ENCODE data around the gene ANKS1A.

The ANKS1A gene

GRCh38 chr6:35056952-35057351 is 167.9 kb downstream of the ANKS1A start:
- Mint-ChIP-seq H3K9me3 (no peaks in the 10 kb centered on the region), H3K4me3 (no peak overlapping the region), H3K27me3 (ENCODE audit: low read depth, poor library complexity) (peaks cover 4% of the 10 kb centered on the region), H3K27ac (no peak overlapping the region), H3K36me3 (ENCODE audit: low read depth) (peaks cover 13% of the 10 kb centered on the region), H3K4me1 (peaks cover 38% of the 10 kb centered on the region)
- no peak for TF ChIP-seq CTCF (IDR thresholded peaks at IDR 0.05)
- no peak for DNase-seq

- no peaks in the 10 kb centered on the region for H3K9me3 Mint-ChIP-seq
- DNase-seq, result no peak
- no peak overlapping the region for H3K4me3 Mint-ChIP-seq
- no peak for TF ChIP-seq CTCF (IDR thresholded peaks at IDR 0.05)
- H3K27me3 Mint-ChIP-seq (ENCODE audit: low read depth, poor library complexity), result peaks cover 4% of the 10 kb centered on the region
- H3K36me3 Mint-ChIP-seq (ENCODE audit: low read depth), result peaks cover 13% of the 10 kb centered on the region
- peak overlapping the region; percentile 78 for H3K27ac Mint-ChIP-seq
- H3K4me1 Mint-ChIP-seq, result peaks cover 38% of the 10 kb centered on the region
These were observed 168.6 kb downstream of the ANKS1A start for GRCh38 chr6:35057449-35058357.

GRCh38 chr6:35058358-35058675 is 169.3 kb downstream of the ANKS1A start:
- no peak overlapping the region for H3K27ac Mint-ChIP-seq
- no peak overlapping the region for H3K4me3 Mint-ChIP-seq
- peaks cover 4% of the 10 kb centered on the region for H3K27me3 Mint-ChIP-seq (ENCODE audit: low read depth, poor library complexity)
- peaks cover 38% of the 10 kb centered on the region for H3K4me1 Mint-ChIP-seq
- no peaks in the 10 kb centered on the region for H3K9me3 Mint-ChIP-seq
- peaks cover 13% of the 10 kb centered on the region for H3K36me3 Mint-ChIP-seq (ENCODE audit: low read depth)
- no peak for DNase-seq
- TF ChIP-seq CTCF (IDR thresholded peaks at IDR 0.05), result no peak

- no peak for DNase-seq
- H3K9me3 Mint-ChIP-seq, result no peaks in the 10 kb centered on the region
- no peak for TF ChIP-seq CTCF (IDR thresholded peaks at IDR 0.05)
- peaks cover 13% of the 10 kb centered on the region for H3K36me3 Mint-ChIP-seq (ENCODE audit: low read depth)
- H3K4me3 Mint-ChIP-seq, result no peak overlapping the region
- H3K27ac Mint-ChIP-seq, result no peak overlapping the region
- peaks cover 37% of the 10 kb centered on the region for H3K4me1 Mint-ChIP-seq
- peaks cover 4% of the 10 kb centered on the region for H3K27me3 Mint-ChIP-seq (ENCODE audit: low read depth, poor library complexity)
These were observed 169.9 kb downstream of the ANKS1A start for GRCh38 chr6:35058865-35059522.

- Mint-ChIP-seq H3K9me3 (no peaks in the 10 kb centered on the region), H3K36me3 (ENCODE audit: low read depth) (peaks cover 9% of the 10 kb centered on the region), H3K4me1 (peaks cover 37% of the 10 kb centered on the region), H3K27me3 (ENCODE audit: low read depth, poor library complexity) (peaks cover 4% of the 10 kb centered on the region), H3K4me3 (no peak overlapping the region), H3K27ac (no peak overlapping the region)
- TF ChIP-seq CTCF (IDR thresholded peaks at IDR 0.05), result no peak
- no peak for DNase-seq
These were observed 170.7 kb downstream of the ANKS1A start for GRCh38 chr6:35059596-35060345.
